Ectodermal cell (in vitro differentiated cells): ENCODE measurements around the gene SPRYD3.
A peak's percentile ranks its signal among the peaks of the same experiment; 100 is the strongest.

Source experiments
- H3K27ac ChIP-seq: 2 replicates; pipeline ENCODE4 v1.7.0; 2013; ENCODE audit warnings: mild to moderate bottlenecking, low read depth, low read length; ENCODE audit not compliant: insufficient read depth, poor library complexity, severe bottlenecking
- H3K27me3 ChIP-seq: 2 replicates; pipeline ENCODE4 v1.7.0; 2013; ENCODE audit warnings: mild to moderate bottlenecking, low read length; ENCODE audit not compliant: insufficient read depth, control insufficient read depth, poor library complexity, severe bottlenecking
- H3K36me3 ChIP-seq: one replicate; pipeline ENCODE4 v1.7.0; 2013; ENCODE audit warnings: low read length; ENCODE audit not compliant: control insufficient read depth, insufficient read depth
- H3K4me1 ChIP-seq: one replicate; pipeline ENCODE4 v1.7.0; 2013; ENCODE audit warnings: low read length; ENCODE audit not compliant: control insufficient read depth, insufficient read depth
- H3K4me3 ChIP-seq: 2 replicates; pipeline ENCODE4 v1.7.0; 2013; ENCODE audit warnings: low read depth, low read length, control low read depth; ENCODE audit not compliant: insufficient read depth
- H3K9me3 ChIP-seq: 2 replicates; pipeline ENCODE4 v1.7.0; 2013; ENCODE audit warnings: mild to moderate bottlenecking, low read length, moderate library complexity; ENCODE audit not compliant: control insufficient read depth
- WGBS, 2 experiments: methylation state at CpG; one replicate each; pipeline ENCODE4 v1.1.7; 2013; ENCODE audit warnings: missing lambda C conversion rate in 2 of 2; 5-methylcytosine and 5-hydroxymethylcytosine counted together

Gene SPRYD3

DNA sequence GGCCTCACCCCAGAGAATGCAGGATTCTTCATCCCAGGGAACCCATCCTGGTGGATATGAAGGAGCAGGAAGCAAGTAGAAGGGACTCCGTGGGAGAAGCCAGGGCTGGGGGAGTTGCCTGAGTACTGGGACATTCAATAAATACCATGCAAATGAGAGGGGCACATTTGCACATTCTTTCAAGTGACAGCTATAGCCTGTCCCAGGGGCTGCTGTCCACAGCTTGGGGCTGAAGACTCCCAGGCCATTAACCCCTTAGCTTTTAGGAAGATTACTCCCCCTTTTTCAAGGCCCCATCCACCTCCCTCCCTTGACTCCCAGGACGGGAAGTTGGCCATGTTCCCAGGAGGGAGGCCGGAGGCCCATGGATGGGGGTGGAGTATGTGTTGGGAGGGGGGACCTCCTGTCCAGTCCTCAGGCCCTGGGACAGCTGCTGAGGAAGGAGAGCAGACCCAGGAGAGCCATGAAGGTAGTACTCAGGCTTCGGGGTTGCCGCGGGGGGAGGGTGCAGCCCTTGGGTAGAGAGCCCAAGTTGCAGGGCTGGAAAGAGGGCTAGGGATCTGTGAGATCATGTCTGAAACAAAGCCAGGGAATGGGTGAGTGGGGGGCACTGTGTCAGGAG, 30.3 kb downstream of the SPRYD3 start:
- no peaks in the 10 kb centered on the region for H3K9me3 ChIP-seq
- peak overlapping the region; percentile 22 for H3K27ac ChIP-seq
- H3K27me3 ChIP-seq = peaks cover 13% of the 10 kb centered on the region
- 24 to 27% methylated on average over 6 of the region's 6 CpGs for WGBS, 2 experiments
- H3K4me1 ChIP-seq = peaks cover 43% of the 10 kb centered on the region
- H3K36me3 ChIP-seq = no peaks in the 10 kb centered on the region
- H3K4me3 ChIP-seq = no peak overlapping the region

DNA sequence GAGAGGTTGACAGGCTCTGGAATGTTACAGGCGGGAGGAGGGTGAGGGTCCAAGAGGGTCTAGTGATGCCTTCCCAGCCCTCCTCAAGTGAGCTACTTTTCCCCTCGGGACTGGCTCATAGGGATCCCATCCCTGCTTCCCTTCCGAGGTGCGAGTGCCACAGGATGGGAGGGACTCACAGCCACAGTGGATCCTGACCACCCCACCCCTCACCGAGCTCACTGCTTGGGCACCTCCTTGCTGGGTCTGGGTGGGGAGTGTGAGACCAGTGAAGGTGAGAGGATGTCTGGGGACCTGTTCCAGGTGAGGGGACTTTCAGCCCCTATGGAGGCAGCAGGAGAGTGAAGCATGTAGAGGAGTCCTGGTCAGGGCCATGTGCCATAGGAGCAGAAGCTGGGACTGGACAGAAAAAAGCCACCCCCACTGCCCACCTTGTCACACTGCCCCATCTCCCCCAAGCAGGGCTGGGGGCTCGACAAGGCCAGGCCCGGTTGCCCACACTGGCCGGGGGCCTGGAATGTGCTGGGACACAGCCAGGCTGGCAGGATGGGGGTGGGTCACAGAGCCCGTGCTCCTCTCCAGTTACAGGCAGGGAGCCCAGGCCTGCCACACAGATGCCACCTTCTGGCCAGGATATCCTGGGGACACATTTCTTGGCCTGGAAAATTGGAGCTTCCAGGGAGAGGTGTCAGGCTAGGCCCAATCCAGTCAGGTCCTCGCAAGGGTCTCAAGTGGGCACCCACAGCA, 31.0 kb downstream of the SPRYD3 start:
- peaks cover 43% of the 10 kb centered on the region for H3K4me1 ChIP-seq
- H3K4me3 ChIP-seq = peak overlapping the region; percentile 32
- peak overlapping the region; percentile 22 for H3K27ac ChIP-seq

DNA sequence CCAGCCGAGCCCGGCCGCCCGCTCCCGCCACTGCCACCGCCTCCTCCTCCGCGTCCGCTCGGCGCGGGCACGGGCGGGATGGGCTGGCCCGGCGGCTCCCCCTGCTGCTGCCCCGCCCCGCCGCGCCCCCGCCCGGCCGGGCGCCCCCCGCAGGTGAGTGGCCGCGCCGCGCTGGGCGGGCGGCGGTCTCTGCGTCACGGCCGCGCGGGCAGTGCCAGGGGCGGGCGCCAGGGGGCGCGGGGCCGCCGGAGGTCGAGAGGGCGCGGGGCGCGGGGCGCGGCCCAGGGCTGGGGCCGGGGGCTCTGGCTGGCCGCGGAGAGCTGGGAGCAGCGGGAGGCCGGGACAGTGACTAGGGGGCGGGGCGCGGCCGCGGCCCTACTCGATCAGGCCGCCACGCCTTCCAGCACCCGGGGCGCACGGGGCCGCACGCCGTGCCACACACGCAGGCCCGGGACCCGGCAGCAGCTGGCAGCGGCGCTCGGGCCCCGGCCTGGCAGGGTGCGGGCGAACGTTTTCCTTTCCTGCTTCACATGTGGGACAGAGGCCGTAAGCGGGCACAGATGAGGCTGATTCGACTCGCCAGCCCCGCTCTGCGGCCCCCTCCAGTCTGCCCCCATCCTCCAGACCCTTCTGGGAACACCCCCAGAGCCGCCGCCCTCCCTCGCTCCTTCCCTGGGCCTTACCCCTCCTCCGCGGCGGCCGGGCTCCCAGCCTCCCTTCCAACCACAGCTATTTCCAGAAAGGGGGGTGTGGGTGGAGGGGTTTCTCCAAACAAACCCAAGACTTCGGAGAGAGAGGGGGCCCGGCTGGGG, 31.8 kb downstream of the SPRYD3 start:
- Histone ChIP-seq H3K27me3 (peaks cover 13% of the 10 kb centered on the region), H3K9me3 (no peaks in the 10 kb centered on the region), H3K4me3 (peak overlapping the region; percentile 56), H3K36me3 (no peaks in the 10 kb centered on the region), H3K4me1 (peaks cover 48% of the 10 kb centered on the region), H3K27ac (peak overlapping the region; percentile 74)
- 1% methylated on average over 90 to 94 of the region's 94 CpGs for WGBS, 2 experiments

More for the DNA sequence above, 31.0 kb downstream of the SPRYD3 start:
- H3K36me3 ChIP-seq = no peaks in the 10 kb centered on the region
- H3K9me3 ChIP-seq = no peaks in the 10 kb centered on the region
- H3K27me3 ChIP-seq = peaks cover 13% of the 10 kb centered on the region
- whole genome bisulfite sequencing, 2 experiments = 20% methylated on average over 10 of the region's 10 CpGs

DNA sequence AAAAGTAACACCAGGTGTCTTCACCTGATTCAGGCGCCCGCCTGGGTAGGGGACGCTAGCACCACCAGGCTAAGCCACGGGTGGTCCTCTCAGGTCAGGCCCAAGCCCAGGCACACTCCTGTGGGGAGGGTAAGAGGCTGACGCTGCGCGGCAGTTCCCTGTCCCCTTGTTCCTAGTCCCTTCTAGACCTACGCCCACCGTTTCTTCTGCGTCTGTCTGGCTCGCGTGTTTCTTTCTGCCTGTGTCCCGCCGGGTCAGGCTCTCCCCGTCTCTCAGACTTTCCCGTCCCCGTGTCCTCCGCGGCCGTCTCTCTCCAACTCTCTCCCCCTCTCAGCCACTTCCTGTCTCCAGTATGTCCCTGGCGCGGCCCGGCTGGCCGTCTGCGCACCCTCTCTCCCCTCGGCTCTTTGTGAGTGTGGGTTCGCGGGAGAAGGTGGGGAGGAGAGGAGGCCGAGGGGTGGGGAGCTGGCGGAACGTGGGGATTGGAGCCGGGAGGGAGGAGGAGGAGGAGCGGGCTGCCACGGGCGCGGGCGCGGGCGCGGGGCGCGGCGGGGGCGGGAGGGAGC, 32.5 kb downstream of the SPRYD3 start:
- 1% methylated on average over 44 of the region's 44 CpGs for WGBS, 2 experiments
- peaks cover 13% of the 10 kb centered on the region for H3K27me3 ChIP-seq
- peaks cover 49% of the 10 kb centered on the region for H3K4me1 ChIP-seq
- H3K4me3 ChIP-seq = peak overlapping the region; percentile 56
- no peaks in the 10 kb centered on the region for H3K9me3 ChIP-seq
- H3K27ac ChIP-seq = peak overlapping the region; percentile 79
- H3K36me3 ChIP-seq = no peaks in the 10 kb centered on the region

DNA sequence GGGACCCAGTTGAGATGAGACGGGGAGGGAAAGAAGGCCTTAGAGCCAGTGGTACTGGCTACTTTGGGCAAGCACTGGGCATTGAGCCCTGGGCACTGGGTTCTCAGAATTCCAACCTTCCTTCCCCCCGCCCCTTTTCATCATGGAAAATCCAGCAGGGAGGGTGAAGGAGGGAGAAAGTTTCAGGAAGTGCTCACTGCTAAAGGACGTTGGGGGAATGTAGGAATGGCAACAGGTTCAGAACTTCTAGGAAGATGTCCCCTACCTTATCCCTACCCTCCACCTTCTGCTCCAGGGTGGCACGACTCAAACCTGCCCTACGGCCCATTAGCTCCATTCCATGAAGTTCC, 33.5 kb downstream of the SPRYD3 start:
- 68 to 83% methylated on average over 4 of the region's 5 CpGs for WGBS, 2 experiments
- no peaks in the 10 kb centered on the region for H3K36me3 ChIP-seq
- H3K4me3 ChIP-seq = no peak overlapping the region
- peaks cover 13% of the 10 kb centered on the region for H3K27me3 ChIP-seq
- H3K4me1 ChIP-seq = peaks cover 41% of the 10 kb centered on the region
- H3K9me3 ChIP-seq = no peaks in the 10 kb centered on the region
- no peak overlapping the region for H3K27ac ChIP-seq

DNA sequence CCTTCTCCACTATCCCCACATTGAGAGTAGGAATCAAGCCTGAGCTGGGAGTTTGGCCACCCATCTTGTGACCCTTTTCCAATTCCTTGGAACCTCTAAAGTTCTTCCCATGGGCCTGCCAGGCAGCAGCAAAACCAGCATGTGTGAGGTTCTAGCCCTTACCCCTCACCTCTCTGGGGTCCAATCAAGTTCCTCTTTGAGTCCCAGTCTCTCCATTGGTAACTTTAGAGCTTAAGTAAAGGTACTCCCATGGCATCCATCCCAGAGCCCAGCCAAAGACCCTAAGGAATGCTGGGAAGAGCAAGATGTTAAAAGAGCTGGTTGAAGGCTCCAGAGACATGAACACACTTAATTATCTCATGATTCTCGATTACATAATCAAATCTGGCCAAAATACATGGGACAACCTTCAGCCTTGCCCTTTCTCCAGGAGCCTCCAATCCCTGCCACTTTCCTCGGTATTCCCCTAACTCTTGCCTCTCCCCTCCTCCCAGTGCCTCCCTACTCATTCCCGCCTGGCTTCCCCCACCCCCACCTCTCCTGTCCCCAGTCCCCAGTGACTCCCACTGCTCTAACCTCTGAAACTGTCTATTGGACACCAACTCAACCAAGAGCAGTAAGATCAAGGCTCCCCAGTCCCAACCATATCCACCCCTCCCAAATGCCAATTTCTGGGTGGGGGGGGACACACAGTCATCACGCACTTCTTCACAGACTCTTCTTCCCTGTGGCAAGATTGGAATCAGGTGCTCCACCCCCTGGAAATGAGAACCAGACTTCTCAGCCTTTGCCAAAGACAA, 34.1 kb downstream of the SPRYD3 start:
- Histone ChIP-seq H3K9me3 (no peaks in the 10 kb centered on the region), H3K27me3 (peaks cover 13% of the 10 kb centered on the region), H3K4me1 (peaks cover 35% of the 10 kb centered on the region), H3K27ac (no peak overlapping the region), H3K4me3 (no peak overlapping the region), H3K36me3 (no peaks in the 10 kb centered on the region)
- 69 to 81% methylated on average over 4 of the region's 4 CpGs for WGBS, 2 experiments

DNA sequence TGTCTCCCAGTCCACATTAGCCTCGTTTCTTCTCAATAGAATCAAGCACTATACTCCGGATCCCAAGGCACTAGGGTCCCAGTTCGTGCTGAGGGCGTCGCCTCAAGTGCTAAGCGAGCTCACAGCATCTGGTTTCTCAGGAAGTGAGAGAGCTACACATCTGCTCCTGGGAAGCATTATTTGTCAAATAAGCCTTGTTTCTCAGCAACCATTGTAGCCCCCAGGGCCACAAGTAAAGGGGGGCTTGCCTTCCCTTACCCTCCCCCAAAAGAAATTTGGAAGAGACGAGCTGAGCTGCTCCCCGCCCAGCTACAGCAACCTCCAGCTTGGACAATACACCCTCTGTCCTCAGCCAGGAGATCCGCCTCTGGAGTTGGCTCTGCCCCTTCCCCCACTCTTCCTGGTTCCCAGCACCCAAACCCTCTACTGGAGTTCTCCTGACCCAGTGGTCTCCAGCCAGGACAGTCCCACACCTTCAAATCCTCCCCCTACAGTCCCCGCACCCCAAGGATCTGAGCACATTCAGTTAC, 35.1 kb downstream of the SPRYD3 start:
- peaks cover 4% of the 10 kb centered on the region for H3K36me3 ChIP-seq
- H3K27ac ChIP-seq = no peak overlapping the region
- peaks cover 26% of the 10 kb centered on the region for H3K4me1 ChIP-seq
- H3K27me3 ChIP-seq = peaks cover 13% of the 10 kb centered on the region
- H3K9me3 ChIP-seq = no peaks in the 10 kb centered on the region
- 60 to 64% methylated on average over 10 of the region's 10 CpGs for WGBS, 2 experiments
- H3K4me3 ChIP-seq = no peak overlapping the region

DNA sequence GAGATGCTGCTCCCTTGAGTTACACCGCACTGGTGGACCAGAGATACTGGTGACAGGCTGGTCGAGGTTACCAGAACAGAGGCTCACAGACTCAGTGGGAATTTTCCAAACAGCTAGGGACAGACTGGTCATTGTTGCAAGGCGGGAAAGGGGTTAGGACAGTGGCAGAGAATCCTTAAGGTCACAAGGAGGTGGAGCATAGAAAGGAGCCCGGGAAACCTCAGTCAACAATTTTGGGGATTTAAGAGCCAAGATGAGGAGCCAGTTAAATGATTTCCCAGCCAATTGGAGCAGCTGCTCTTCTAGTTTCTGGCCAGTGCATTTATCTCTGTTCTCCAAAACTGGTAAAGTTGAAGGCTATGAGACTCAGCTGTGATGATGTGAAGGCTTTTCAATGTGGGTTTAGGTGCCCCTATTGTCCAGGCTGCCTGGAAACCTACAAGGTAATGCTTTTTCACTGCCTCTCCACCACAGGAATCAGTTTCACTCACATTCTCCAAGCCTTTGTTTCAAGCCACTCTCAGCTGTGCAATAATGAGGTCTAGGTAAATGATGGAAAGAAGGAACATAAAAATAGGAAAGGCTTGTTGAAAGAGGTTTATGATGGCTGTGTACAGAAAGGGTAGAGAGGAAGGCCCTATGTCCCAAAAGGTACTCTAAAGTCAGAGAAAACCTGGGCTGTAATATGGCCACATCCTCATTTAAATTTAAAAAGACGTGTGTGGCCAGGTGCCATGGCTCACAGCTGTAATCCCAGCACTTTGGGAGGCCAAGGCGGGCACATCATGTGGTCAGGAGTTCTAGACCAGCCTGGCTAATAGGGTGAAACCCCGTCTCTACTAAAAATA, 36.4 kb downstream of the SPRYD3 start:
- peaks cover 8% of the 10 kb centered on the region for H3K36me3 ChIP-seq
- peaks cover 13% of the 10 kb centered on the region for H3K27me3 ChIP-seq
- peak overlapping the region; percentile 11 for H3K27ac ChIP-seq
- H3K4me1 ChIP-seq = peaks cover 13% of the 10 kb centered on the region
- 77% methylated on average over 7 of the region's 7 CpGs for whole genome bisulfite sequencing, 2 experiments
- H3K4me3 ChIP-seq = no peak overlapping the region
- no peaks in the 10 kb centered on the region for H3K9me3 ChIP-seq

DNA sequence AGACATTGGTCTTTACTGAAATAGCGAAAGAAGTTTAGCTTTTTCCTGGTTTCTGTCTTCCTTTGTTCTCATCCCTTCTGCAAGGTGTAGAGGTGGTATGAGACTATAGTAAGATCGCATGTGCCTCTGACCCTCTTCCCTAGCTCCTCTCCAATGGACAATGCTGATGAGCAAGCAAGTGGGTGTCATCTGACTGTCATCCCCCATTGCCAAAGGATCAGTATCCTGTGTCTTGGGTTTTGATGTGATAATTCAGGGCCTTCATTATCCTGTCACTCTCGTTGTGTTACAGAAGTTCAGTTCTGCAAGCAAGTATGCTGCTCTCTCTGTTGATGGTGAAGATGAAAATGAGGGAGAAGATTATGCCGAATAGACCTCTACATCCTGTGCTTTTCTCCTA, 39.3 kb downstream of the SPRYD3 start:
- no peak overlapping the region for H3K27ac ChIP-seq
- WGBS, 2 experiments = 89 to 90% methylated on average over 3 of the region's 4 CpGs
- no peak overlapping the region for H3K4me3 ChIP-seq
- peaks cover 6% of the 10 kb centered on the region for H3K4me1 ChIP-seq
- no peaks in the 10 kb centered on the region for H3K9me3 ChIP-seq
- H3K36me3 ChIP-seq = peaks cover 26% of the 10 kb centered on the region
- H3K27me3 ChIP-seq = no peaks in the 10 kb centered on the region
